NCI-H1417 treated with DMSO at 0.1 percent for 48 hours (cell line): ENCODE measurements around the gene NSMF.

Experiments
- DNase-seq: peaks from one replicate; lab custom pipeline; 2025; lab: John Stamatoyannopoulos, UW

NSMF gene

GRCh38 chr9:137491735-137492432, 32.8 kb upstream of the NSMF start:
- DNase-seq: no peak

- DNase-seq: no peak
Observed at GRCh38 chr9:137490532-137491186, 31.5 kb upstream of the NSMF start.

GRCh38 chr9:137488906-137489305, 29.8 kb upstream of the NSMF start:
- DNase-seq: no peak

GRCh38 chr9:137488327-137488653, 29.2 kb upstream of the NSMF start:
- peak; percentile 16 for DNase-seq

- peak; percentile 60 for DNase-seq
Observed at GRCh38 chr9:137487454-137488326, 28.6 kb upstream of the NSMF start.

- DNase-seq: no peak
Observed at GRCh38 chr9:137486545-137487453, 27.7 kb upstream of the NSMF start.

GRCh38 chr9:137486141-137486490, 27.0 kb upstream of the NSMF start:
- DNase-seq: no peak

- DNase-seq: peak; percentile 57
Observed at GRCh38 chr9:137485343-137486140, 26.4 kb upstream of the NSMF start.

- DNase-seq: no peak
Observed at GRCh38 chr9:137484551-137485315, 25.6 kb upstream of the NSMF start.

- no peak for DNase-seq
Observed at GRCh38 chr9:137482094-137482781, 23.1 kb upstream of the NSMF start.

GRCh38 chr9:137480686-137481683, 21.9 kb upstream of the NSMF start:
- no peak for DNase-seq

- no peak for DNase-seq
Observed at GRCh38 chr9:137479892-137480685, 21.0 kb upstream of the NSMF start.

GRCh38 chr9:137478962-137479861, 20.1 kb upstream of the NSMF start:
- no peak for DNase-seq

- DNase-seq: no peak
Observed at GRCh38 chr9:137478613-137478961, 19.5 kb upstream of the NSMF start.

- no peak for DNase-seq
Observed at GRCh38 chr9:137477778-137478612, 18.9 kb upstream of the NSMF start.

- no peak for DNase-seq
Observed at GRCh38 chr9:137476856-137477255, 17.7 kb upstream of the NSMF start.
